ENCODE data around the gene ADAP1. TPM values are rescaled to one million over a fixed set of nuclear protein-coding genes. Genes with fewer than 3 reads are reported as not detected.

ADAP1 gene
- total RNA-seq, 1 experiment from 2014 or later, result 34.0 TPM

DNA sequence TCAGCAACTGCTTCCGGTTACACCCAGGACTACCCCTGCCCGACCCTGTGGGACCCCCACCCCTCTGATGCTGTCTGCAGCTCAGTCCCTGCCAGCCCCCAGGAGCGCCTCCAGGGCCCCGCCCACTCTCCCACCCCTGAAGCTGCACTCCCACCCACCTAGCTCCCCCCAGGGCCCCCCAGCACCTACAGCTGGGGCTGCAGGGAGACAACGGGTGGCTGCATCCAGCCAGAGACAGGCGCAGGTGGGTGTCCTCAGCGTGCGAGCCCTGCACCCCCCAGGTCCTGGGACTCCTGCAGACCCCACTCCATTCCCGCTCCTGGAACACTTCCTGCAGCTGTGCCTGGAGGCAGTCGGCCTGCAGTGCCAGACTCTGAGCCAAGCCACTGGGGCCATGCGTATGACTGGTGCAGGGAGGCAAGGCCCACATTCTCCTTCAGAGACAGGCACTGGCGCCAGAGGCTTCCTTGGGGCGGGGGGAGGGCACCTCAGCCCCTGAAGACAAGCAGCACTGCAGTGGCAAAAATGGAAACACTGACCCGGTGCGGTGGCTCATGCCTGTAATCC is 34.6 kb upstream of the ADAP1 start:
- BruUV-seq (replicated peaks), result no TSS peak
- Histone ChIP-seq H3K4me1 (ENCODE audit: control insufficient read depth in 1 of 2, insufficient read depth in 2 of 2, low read length in 2 of 2) (peaks cover 2 to 24% of the 10 kb centered on the region in 2 experiments; a peak in 2 of 4 replicates), H4K20me1 (ENCODE audit: insufficient read depth) (no peaks in the 10 kb centered on the region), H3K9me2 (ENCODE audit: insufficient read depth) (no peaks in the 10 kb centered on the region), H3K4me2 (ENCODE audit: low read length) (no peak overlapping the region), H3K36me3 (ENCODE audit: control insufficient read depth in 1 of 2, insufficient read depth in 2 of 2, low read length in 2 of 2) (no peaks in the 10 kb centered on the region), H2AFZ (ENCODE audit: low read depth, low read length, poor library complexity, severe bottlenecking) (no peak overlapping the region), H3K79me2 (ENCODE audit: insufficient read depth, low read length) (no peaks in the 10 kb centered on the region), H3K27me3 (ENCODE audit: insufficient read depth, low read length) (no peaks in the 10 kb centered on the region), H3K9me3 (ENCODE audit: control insufficient read depth in 1 of 2, insufficient read depth in 1 of 2, low read depth in 1 of 2, low read length in 2 of 2) (no peaks in the 10 kb centered on the region), H3K9ac (ENCODE audit: low read length) (no peak overlapping the region; the same call in 1 of the 2 replicates), H3K27ac (ENCODE audit: low read depth, low read length) (no peak overlapping the region), H3K4me3 (replicated peaks in 1 of 2; ENCODE audit: low read depth in 1 of 2, low read length in 2 of 2) (no peak overlapping the region)
- TF ChIP-seq CEBPB (IDR thresholded peaks at IDR 0.05; ENCODE audit: low read depth) (no peak), ZNF274 (IDR thresholded peaks at IDR 0.05; ENCODE audit: low read depth, low read length) (no peak), POLR2A (IDR thresholded peaks at IDR 0.05; ENCODE audit: borderline replicate concordance, extremely low read depth, insufficient read depth, insufficient read length) (no peak), EZH2phosphoT487 (IDR thresholded peaks at IDR 0.05; ENCODE audit: borderline replicate concordance) (no peak), CBX3 (IDR thresholded peaks at IDR 0.05; ENCODE audit: low read depth) (no peak), POLR2AphosphoS5 (IDR thresholded peaks at IDR 0.05; ENCODE audit: low read depth, low read length) (no peak), YY1 (IDR thresholded peaks at IDR 0.05; ENCODE audit: extremely low read depth, insufficient replicate concordance, low read depth, low read length) (no peak)
- TF ChIP-seq, protein P1, sequence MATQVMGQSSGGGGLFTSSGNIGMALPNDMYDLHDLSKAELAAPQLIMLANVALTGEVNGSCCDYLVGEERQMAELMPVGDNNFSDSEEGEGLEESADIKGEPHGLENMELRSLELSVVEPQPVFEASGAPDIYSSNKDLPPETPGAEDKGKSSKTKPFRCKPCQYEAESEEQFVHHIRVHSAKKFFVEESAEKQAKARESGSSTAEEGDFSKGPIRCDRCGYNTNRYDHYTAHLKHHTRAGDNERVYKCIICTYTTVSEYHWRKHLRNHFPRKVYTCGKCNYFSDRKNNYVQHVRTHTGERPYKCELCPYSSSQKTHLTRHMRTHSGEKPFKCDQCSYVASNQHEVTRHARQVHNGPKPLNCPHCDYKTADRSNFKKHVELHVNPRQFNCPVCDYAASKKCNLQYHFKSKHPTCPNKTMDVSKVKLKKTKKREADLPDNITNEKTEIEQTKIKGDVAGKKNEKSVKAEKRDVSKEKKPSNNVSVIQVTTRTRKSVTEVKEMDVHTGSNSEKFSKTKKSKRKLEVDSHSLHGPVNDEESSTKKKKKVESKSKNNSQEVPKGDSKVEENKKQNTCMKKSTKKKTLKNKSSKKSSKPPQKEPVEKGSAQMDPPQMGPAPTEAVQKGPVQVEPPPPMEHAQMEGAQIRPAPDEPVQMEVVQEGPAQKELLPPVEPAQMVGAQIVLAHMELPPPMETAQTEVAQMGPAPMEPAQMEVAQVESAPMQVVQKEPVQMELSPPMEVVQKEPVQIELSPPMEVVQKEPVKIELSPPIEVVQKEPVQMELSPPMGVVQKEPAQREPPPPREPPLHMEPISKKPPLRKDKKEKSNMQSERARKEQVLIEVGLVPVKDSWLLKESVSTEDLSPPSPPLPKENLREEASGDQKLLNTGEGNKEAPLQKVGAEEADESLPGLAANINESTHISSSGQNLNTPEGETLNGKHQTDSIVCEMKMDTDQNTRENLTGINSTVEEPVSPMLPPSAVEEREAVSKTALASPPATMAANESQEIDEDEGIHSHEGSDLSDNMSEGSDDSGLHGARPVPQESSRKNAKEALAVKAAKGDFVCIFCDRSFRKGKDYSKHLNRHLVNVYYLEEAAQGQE (IDR thresholded peaks at IDR 0.05; ENCODE audit: low read depth), result no peak
- TF ChIP-seq, protein P2, sequence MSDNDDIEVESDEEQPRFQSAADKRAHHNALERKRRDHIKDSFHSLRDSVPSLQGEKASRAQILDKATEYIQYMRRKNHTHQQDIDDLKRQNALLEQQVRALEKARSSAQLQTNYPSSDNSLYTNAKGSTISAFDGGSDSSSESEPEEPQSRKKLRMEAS (IDR thresholded peaks at IDR 0.05), result no peak
- intact Hi-C loops (cut with micrococcal nuclease), result no loop called here
- ChIA-PET RAD21 (ENCODE audit: low non-redundant PET in 1 of 2, low total read pairs in 2 of 2, uncharacterized antibody in 2 of 2, unreplicated experiment in 2 of 2) (no interaction called here), CTCF (interaction anchor here (1.0 kb wide), 1 partner anchor 77 kb away, joined by 4 read pairs; no protein-coding TSS in a partner anchor), POLR2A (no interaction called here)
- DNase-seq (ENCODE audit: low read depth, low spot score) (no peak), ATAC-seq (no peak)
